ENCODE data around the gene CPEB4. TPM values are rescaled to one million over a fixed set of nuclear protein-coding genes. Genes with fewer than 3 reads are reported as not detected.

CPEB4 gene
- total RNA-seq, 1 experiment from 2014 or later = 27.1 TPM

- Histone ChIP-seq H3K4me1 (replicated peaks) (peaks cover 24% of the 10 kb centered on the region), H3K27me3 (replicated peaks) (no peaks in the 10 kb centered on the region), H3K9me3 (replicated peaks) (no peaks in the 10 kb centered on the region), H3K4me3 (no peak overlapping the region), H3K36me3 (peaks cover 8% of the 10 kb centered on the region), H3K27ac (no peak overlapping the region)
- DNase-seq (ENCODE audit: low read depth in 1 of 2, low spot score in 2 of 2) = no peak
These were observed 32.0 kb downstream of the CPEB4 start for GRCh38 chr5:173920024-173920753.

- no peaks in the 10 kb centered on the region for H3K9me3 ChIP-seq (replicated peaks)
- H3K4me1 ChIP-seq (replicated peaks) = peaks cover 24% of the 10 kb centered on the region
- no peak overlapping the region for H3K27ac ChIP-seq
- peaks cover 5% of the 10 kb centered on the region for H3K36me3 ChIP-seq
- H3K27me3 ChIP-seq (replicated peaks) = no peaks in the 10 kb centered on the region
- no peak for DNase-seq (ENCODE audit: low read depth in 1 of 2, low spot score in 2 of 2)
- H3K4me3 ChIP-seq = no peak overlapping the region
These were observed 32.9 kb downstream of the CPEB4 start for GRCh38 chr5:173920866-173921555.

GRCh38 chr5:173922527-173922926, 34.4 kb downstream of the CPEB4 start:
- Histone ChIP-seq H3K27me3 (replicated peaks) (no peaks in the 10 kb centered on the region), H3K27ac (no peak overlapping the region), H3K4me3 (no peak overlapping the region), H3K9me3 (replicated peaks) (no peaks in the 10 kb centered on the region), H3K4me1 (replicated peaks) (peaks cover 20% of the 10 kb centered on the region), H3K36me3 (peaks cover 5% of the 10 kb centered on the region)
- no peak for DNase-seq (ENCODE audit: low read depth in 1 of 2, low spot score in 2 of 2)

GRCh38 chr5:173923218-173924095, 35.3 kb downstream of the CPEB4 start:
- Histone ChIP-seq H3K4me1 (replicated peaks) (peaks cover 12% of the 10 kb centered on the region), H3K27ac (no peak overlapping the region), H3K4me3 (no peak overlapping the region), H3K27me3 (replicated peaks) (no peaks in the 10 kb centered on the region), H3K36me3 (peaks cover 9% of the 10 kb centered on the region), H3K9me3 (replicated peaks) (no peaks in the 10 kb centered on the region)
- DNase-seq (ENCODE audit: low read depth in 1 of 2, low spot score in 2 of 2) = no peak

GRCh38 chr5:173924899-173925298, 36.8 kb downstream of the CPEB4 start:
- peaks cover 1% of the 10 kb centered on the region for H3K4me1 ChIP-seq (replicated peaks)
- peaks cover 9% of the 10 kb centered on the region for H3K36me3 ChIP-seq
- no peak for DNase-seq (ENCODE audit: low read depth in 1 of 2, low spot score in 2 of 2)
- no peak overlapping the region for H3K27ac ChIP-seq
- H3K27me3 ChIP-seq (replicated peaks) = no peaks in the 10 kb centered on the region
- no peaks in the 10 kb centered on the region for H3K9me3 ChIP-seq (replicated peaks)
- H3K4me3 ChIP-seq = no peak overlapping the region

- DNase-seq (ENCODE audit: low read depth in 1 of 2, low spot score in 2 of 2) = no peak
- Histone ChIP-seq H3K9me3 (replicated peaks) (no peaks in the 10 kb centered on the region), H3K4me3 (no peak overlapping the region), H3K36me3 (peaks cover 9% of the 10 kb centered on the region), H3K27me3 (replicated peaks) (no peaks in the 10 kb centered on the region), H3K4me1 (replicated peaks) (no peaks in the 10 kb centered on the region; the same call in 1 of the 2 replicates), H3K27ac (no peak overlapping the region)
These were observed 37.4 kb downstream of the CPEB4 start for GRCh38 chr5:173925449-173926071.

GRCh38 chr5:173926359-173926758, 38.2 kb downstream of the CPEB4 start:
- no peak for DNase-seq (ENCODE audit: low read depth in 1 of 2, low spot score in 2 of 2)
- H3K4me3 ChIP-seq = no peak overlapping the region
- peaks cover 10% of the 10 kb centered on the region for H3K36me3 ChIP-seq
- H3K4me1 ChIP-seq (replicated peaks) = no peaks in the 10 kb centered on the region; the same call in 1 of the 2 replicates
- no peaks in the 10 kb centered on the region for H3K27me3 ChIP-seq (replicated peaks)
- H3K27ac ChIP-seq = no peak overlapping the region
- no peaks in the 10 kb centered on the region for H3K9me3 ChIP-seq (replicated peaks)

GRCh38 chr5:173928871-173929574, 40.9 kb downstream of the CPEB4 start:
- Histone ChIP-seq H3K9me3 (replicated peaks) (no peaks in the 10 kb centered on the region), H3K27ac (no peak overlapping the region)
- DNase-seq (ENCODE audit: low read depth in 1 of 2, low spot score in 2 of 2) = no peak

GRCh38 chr5:173932695-173933139, 44.6 kb downstream of the CPEB4 start:
- no peaks in the 10 kb centered on the region for H3K4me1 ChIP-seq (replicated peaks)
- no peaks in the 10 kb centered on the region for H3K9me3 ChIP-seq (replicated peaks)
- peaks cover 18% of the 10 kb centered on the region for H3K36me3 ChIP-seq
- no peak overlapping the region for H3K27ac ChIP-seq
- no peak overlapping the region for H3K4me3 ChIP-seq
- no peak for DNase-seq (ENCODE audit: low read depth in 1 of 2, low spot score in 2 of 2)
- no peaks in the 10 kb centered on the region for H3K27me3 ChIP-seq (replicated peaks)

More at GRCh38 chr5:173928871-173929574, 40.9 kb downstream of the CPEB4 start:
- Histone ChIP-seq H3K4me3 (no peak overlapping the region), H3K36me3 (peaks cover 23% of the 10 kb centered on the region), H3K4me1 (replicated peaks) (no peaks in the 10 kb centered on the region; the same call in 1 of the 2 replicates), H3K27me3 (replicated peaks) (no peaks in the 10 kb centered on the region)

GRCh38 chr5:173933901-173934300, 45.8 kb downstream of the CPEB4 start:
- Histone ChIP-seq H3K27ac (no peak overlapping the region), H3K27me3 (replicated peaks) (no peaks in the 10 kb centered on the region), H3K9me3 (replicated peaks) (no peaks in the 10 kb centered on the region), H3K4me1 (replicated peaks) (no peaks in the 10 kb centered on the region), H3K36me3 (peaks cover 15% of the 10 kb centered on the region; the same call in 1 of the 2 replicates), H3K4me3 (no peak overlapping the region)
- no peak for DNase-seq (ENCODE audit: low read depth in 1 of 2, low spot score in 2 of 2)

- H3K4me1 ChIP-seq (replicated peaks) = no peaks in the 10 kb centered on the region
- DNase-seq (ENCODE audit: low read depth in 1 of 2, low spot score in 2 of 2) = no peak
These were observed 47.2 kb downstream of the CPEB4 start for GRCh38 chr5:173935396-173935795.

GRCh38 chr5:173940269-173940668, 52.1 kb downstream of the CPEB4 start:
- DNase-seq (ENCODE audit: low read depth in 1 of 2, low spot score in 2 of 2) = no peak
- H3K9me3 ChIP-seq (replicated peaks) = no peaks in the 10 kb centered on the region
- H3K27ac ChIP-seq = no peak overlapping the region
- H3K27me3 ChIP-seq (replicated peaks) = no peaks in the 10 kb centered on the region
- H3K36me3 ChIP-seq = peaks cover 11% of the 10 kb centered on the region
- H3K4me1 ChIP-seq (replicated peaks) = peaks cover 24% of the 10 kb centered on the region
- no peak overlapping the region for H3K4me3 ChIP-seq

More at GRCh38 chr5:173935396-173935795, 47.2 kb downstream of the CPEB4 start:
- peaks cover 15% of the 10 kb centered on the region; the same call in 1 of the 2 replicates for H3K36me3 ChIP-seq
- H3K9me3 ChIP-seq (replicated peaks) = no peaks in the 10 kb centered on the region
- no peak overlapping the region for H3K4me3 ChIP-seq
- no peaks in the 10 kb centered on the region for H3K27me3 ChIP-seq (replicated peaks)
- H3K27ac ChIP-seq = no peak overlapping the region

- no peak for DNase-seq (ENCODE audit: low read depth in 1 of 2, low spot score in 2 of 2)
- Histone ChIP-seq H3K4me1 (replicated peaks) (peaks cover 24% of the 10 kb centered on the region), H3K27me3 (replicated peaks) (no peaks in the 10 kb centered on the region), H3K27ac (no peak overlapping the region), H3K9me3 (replicated peaks) (no peaks in the 10 kb centered on the region), H3K4me3 (no peak overlapping the region), H3K36me3 (peaks cover 18% of the 10 kb centered on the region)
These were observed 53.0 kb downstream of the CPEB4 start for GRCh38 chr5:173941102-173941501.
